GM18867 (cell line): ENCODE measurements around the gene VAT1L.

Experiments
- ATAC-seq: cut with Tn5 transposase; IDR thresholded peaks from one replicate; pipeline ENCODE4 v1.9.1; 2021; ENCODE audit warnings: mild to moderate bottlenecking, moderate library complexity; ENCODE audit not compliant: unreplicated experiment

Gene VAT1L

DNA sequence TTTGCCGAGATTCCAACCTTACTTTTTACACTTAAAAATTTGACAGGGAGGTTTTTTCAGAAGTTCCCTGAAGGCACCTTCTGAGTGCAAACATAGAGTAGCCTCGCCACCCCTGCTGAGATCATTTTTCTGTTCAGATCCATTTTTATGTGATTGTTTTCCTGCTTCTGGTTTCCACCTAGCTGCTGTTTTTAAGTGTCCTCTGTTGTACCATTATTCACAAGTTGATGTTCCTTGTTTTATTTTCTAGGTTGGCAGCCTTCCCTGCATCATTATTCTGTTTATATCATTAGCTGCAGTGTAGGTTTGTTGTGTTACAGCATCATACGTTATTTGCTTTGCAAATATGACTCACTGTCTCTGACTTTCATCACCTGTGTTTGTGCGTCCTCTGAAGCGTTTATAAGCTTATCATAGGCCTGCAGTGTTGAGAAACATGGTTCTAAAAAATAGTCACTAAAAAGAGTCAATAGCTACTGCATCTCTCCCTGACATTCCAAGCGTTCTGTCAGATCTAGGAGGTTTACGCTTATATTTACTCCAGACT is 117.1 kb downstream of the VAT1L start:
- no peak for ATAC-seq

DNA sequence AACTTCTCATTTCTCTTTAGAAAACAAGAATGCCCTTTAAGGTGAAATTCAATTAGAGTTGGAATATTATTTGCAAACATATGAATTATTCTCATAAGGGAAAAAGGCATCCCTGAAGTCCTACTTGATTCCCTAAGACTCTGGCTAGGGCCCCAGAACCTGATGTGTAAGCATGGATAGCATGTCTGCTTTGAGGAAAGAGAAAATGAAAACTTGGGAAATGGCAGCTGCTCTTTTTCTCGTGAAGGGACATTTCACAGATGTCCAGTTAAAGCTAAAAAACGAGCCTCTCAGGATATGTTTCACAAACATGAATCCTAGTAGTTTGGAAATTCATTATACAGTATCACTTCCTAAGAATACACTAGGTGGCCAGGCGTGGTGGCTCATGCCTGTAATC is 121.7 kb downstream of the VAT1L start:
- no peak for ATAC-seq

DNA sequence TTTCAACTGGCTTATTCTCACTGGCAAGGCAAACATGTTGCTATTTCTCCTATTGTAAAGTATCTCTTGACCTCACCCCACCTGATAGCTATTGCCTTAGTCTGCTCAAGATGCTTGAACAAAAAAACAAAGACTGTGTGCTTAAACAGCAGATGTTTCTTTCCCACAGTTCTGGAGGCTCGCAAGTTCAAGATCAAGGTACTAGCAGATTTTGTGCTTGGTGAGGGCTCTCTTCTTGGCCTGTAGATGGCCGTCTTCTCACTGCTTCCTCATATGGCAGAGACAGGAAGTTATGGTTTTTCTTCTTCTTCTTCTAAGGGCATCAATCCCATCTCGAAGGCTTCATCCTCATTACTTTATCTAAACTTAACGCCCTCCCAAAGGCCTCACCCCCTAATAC is 124.3 kb downstream of the VAT1L start:
- ATAC-seq = no peak

DNA sequence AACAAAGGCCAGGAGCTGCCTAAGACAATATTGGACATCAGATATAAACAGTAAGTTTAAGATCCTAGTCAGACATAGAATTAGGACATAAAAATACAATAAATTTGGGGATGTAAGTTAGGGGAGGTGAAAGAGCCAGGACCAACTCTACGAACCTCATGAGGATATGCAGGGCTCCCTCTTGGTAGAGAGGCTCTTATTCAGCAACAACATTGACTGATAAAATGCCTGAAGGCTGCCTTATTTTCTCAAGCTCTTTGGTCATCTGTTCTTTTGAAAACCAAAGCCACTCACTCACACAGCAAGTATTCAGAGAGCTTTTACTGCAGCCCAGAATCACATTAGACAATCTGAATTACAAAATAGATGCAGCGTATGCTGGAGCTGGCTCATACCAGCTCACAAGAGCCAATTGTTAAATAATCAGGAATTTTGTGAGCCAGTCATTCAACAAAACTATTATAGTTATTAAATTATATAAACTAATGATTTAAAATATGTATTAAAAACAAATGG is 125.4 kb downstream of the VAT1L start:
- ATAC-seq = no peak

DNA sequence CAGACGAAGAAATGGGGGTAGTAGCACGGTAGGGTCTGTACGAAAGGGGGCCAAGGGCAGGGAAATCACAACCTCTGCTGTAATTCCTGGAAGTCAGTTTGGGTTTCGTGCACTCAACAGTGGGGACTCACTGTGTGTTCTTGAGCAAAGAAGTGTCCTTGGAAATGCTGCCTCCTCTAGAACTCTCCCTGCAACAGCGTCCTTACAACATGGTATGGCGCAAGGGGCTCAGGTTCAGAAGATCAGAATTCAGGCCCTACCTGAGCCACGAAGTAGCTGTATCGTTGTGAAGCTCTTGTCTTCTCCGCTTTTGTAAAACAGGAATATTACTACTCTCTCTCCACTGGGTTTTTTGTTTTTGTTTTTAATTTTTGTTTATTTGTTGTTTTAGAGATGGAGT is 127.7 kb downstream of the VAT1L start:
- no peak for ATAC-seq

DNA sequence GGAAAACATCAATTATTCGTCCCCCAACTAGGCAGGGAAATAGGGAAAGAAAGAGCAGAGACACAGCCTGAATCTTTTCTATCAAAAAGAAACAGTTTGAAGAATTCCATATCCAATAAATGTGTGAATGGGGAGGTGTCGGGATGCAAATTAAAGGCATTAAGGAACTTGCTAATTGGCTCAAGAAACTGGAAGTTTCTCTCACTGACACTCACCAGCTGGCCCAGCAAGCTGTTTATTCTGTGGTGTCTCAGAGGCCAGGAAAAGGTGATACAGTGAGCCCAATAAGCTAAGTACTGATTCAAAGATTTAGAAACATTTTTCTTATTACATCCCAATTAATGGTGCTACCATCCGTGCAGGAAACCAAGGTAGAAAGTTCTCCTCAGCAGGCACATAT is 129.6 kb downstream of the VAT1L start:
- ATAC-seq = no peak

DNA sequence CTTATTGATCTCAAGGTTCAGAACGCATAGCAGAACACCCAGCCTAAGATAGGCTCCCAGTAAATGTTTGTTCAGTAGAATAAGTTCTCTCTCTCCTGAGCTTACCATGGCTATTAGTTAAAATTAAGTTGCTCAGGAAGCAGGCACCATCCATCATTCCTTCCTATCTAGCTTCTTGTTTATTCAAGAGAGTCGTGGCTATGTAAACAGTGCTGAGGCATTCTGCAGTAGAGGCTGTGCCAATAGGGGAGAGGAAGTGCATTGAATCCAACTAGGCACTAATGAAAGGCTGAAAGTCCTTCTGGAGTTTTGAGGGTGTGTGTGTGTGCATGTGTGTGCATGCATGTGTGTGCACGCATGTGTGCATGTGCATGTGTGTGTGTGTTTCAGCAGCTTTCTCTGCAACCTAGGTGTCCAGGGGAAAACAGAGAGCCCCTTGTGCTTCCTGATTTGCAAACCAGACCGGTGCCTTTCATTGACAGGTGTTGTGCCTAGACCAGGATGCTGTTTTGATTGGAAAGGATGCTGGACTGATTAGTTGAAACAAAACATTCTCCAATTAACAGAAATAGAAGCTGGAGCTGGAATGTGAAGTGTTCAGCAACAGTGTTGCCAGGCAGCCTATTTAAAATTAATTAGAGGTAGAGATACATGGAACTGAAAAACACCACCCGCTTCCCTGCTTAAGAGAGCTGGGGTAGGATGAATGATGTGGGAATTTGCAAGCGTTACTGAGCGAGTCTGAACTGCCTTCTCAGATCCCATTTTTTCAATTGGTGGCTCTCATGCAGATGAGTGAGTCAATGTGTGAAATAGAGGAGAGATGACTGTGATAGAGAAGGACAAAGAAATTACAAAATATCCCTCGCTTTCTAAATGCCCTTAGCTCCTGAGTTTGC is 130.7 kb downstream of the VAT1L start:
- no peak for ATAC-seq

DNA sequence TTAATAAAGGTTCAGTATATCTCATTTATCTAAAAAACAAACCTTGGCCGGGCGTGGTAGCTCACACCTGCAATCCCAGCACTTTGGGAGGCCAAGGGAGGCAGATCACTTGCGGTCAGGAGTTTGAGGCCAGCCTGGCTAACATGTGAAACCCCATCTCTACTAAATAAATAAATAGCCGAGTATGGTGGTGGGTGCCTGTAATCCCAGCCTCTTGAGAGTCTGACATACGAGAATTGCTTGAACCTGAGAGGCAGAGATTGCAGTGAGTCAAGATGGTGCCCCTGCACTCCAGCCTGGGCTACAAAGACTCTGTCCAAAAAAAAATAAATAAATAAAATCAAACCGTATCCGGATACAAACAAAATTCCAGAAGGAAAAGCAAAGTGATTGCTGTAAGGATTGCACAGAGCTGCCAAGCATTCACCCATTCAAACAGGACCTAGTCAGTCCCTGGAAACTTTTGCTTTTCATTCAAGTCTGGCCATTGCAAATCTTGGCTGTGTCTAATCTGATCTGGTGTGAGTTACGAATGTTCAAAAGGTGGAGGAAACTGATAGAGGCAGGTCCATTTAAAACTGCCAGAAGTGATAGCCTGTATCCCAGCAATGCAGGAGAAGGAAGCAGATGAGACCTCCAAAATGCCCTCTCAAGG is 131.5 kb downstream of the VAT1L start:
- ATAC-seq = no peak

DNA sequence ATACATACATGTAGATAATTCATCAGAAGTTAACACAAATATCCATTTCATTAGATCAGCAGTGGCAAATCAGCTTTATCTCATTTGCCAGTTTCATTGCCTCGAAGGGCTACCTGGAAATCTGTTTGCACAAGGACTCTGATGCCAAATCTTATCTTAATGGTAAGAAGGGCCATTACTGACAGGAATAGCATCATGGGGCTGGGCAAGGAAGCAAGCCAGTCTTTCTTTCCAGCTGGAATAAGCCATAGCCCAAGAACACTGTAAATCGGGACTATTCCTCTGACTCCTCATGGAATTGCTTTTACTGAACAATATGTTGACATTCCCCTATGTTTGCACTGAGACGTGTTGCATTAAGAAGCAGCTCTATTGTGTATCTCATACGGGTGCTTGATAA is 132.6 kb downstream of the VAT1L start:
- ATAC-seq = no peak

DNA sequence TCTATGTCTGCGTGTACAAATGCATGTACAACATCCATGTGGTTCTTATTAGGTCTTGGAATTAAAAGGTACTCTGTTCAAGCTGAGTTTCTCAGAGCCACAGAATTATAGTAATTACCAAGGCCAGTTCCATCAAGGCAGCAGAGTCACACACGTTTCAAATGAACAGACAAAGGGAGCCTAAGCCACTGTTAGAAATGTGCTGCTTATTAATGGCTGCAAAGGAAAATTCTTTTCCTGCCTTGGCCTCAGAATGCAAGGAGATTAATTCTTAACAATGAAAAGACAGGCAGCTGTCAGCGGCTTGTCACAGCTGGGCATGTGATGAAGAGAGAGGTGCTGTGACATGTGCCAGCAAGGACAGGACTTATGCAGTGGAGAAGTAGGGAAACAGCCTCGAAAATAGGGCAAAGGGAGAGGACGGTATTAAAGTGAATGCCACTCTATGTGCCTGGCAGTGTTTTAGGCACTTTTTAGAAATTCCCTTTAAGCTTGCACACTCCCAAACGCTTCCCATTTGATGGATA is 133.9 kb downstream of the VAT1L start:
- ATAC-seq = no peak

DNA sequence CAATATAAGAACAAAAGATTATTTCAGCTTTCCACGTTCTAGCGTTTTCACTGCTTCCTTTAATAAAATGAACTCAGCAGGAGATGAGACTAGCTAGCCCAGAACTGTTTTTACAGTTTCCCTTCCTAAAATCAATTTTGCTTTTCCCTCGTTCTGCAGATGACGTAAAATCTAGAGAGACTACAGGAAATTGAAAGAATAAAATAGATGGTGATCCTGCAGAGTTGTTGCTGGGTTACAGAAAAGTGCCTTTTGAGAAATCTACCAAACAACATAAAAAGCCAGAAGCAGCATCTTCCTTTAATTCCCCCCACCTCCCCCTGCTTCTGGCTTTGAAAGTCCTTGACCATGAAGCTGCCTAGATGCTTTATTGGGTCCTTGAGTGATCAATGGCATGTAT is 137.2 kb downstream of the VAT1L start:
- ATAC-seq = no peak

DNA sequence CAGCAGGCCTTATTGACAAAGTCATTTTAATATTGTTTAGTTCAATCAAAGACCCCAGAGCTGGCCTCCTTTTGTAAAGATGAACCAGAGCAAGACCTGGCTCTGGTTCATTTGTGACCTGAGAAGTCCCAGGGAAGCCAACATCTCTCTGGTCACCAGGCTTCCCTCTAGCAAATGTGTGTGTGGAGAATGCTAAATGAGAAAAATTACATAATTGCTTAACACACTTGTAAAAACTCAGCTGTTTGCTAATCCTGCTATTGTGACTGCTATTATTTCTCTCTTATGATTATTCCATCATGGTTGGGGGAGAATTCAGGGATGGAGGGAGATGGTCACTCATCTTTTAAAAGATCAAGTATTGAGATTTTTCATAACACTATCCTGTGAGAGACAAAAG is 139.7 kb downstream of the VAT1L start:
- ATAC-seq = no peak

DNA sequence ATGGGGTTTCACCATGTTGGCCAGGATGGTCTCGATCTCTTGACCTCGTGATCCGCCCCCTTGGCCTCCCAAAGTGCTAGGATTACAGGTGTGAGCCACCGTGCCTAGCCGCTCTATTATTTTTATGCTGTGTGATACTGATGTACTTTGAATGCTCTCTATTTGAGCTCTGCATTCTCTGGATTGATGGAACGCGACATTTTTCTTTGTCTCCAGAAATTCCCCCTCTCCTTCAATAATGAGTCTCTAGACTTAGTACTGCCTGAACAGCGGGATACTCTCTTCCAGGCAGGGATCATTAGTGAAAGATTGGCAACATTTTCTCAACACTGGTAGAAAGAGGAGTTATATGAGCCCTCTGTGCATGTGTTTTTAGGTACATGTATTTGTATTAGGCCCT is 140.6 kb downstream of the VAT1L start:
- no peak for ATAC-seq

DNA sequence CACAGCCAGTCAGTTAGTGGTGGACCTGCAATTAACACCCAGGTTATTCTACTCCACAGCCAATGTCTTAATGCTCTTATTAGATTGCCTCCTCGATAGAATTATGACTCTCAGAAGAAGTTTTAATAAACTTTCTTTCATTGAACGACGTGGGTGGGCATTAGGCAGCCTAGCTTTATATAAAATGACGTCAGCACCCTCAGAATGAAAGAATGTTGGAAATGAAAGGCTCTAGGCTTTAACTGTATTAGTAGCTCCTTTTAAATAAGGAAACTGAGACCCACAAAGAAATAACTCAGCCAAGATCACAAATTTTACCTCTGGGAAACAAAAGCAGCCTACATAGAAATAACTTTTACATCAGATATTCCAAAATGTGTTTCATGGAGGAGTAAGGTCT is 142.7 kb downstream of the VAT1L start:
- ATAC-seq = no peak

DNA sequence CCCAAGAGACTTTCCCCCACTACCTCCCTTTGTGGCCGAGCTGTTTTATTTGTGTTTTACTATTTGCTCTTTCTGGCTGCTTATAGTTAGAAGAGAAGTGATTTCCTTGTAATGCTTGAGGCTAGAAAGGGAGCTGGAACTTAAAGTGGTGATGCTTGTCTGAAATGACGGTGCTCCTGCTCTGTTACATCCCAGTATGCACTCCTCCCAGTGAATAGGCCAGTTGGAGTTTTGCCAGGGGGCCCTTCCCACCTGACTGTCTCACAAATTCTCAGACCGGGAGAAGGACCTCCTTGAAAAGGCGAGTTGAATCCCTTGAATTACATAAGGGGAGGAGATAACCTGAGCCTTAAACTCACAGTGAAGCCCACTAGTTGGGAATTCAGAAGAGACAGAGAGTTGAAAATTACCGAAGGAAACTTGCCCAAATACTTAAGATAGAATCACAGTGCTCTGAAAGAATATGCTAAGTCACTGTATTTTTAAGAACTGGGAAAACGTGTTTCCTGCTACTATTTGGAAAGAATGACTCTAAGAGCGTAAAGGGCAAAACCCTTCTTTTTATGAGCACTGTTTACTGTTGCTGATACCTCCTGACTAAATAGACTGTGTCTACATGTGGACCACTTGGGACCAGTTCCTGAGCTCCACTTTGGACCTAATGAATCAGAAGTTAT is 149.2 kb downstream of the VAT1L start:
- ATAC-seq = no peak

DNA sequence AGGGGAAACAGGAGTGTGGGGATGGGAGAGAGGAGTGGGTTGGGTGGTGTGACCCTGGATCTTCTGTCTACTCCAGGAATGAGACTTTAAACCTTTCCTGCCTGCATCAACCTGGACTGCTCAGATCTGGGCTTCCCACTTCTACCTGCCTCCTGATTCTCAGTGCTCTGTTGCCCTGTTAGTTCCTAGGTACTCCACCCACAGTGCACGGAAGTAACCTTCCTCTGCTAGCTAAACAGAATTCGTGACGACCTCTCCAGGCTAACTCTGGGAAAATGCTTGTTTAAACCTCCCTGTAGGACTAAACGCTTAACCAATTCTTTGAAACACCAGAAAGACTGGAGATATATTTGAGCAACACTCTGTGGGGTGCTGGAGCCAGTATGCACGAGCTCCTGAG is 150.5 kb downstream of the VAT1L start:
- ATAC-seq = no peak

DNA sequence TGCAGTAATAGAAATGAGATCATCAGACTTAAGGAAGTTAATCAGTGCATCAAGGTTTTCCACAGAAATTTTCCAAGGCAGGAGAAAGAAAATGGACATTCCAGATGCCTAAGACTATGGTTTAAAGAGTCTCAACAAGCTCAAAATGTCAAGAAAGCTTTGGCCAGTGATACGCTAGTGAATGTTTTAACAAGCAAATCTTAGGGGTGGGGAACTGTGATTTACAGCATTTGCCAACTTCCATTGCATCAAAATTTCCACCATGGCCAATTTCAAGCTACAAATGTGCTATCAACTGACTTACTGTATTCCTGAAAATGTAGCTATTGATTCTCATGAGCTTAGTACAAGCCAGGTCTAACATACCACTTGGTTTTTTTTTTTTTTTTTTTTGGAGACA is 151.6 kb downstream of the VAT1L start:
- no peak for ATAC-seq

DNA sequence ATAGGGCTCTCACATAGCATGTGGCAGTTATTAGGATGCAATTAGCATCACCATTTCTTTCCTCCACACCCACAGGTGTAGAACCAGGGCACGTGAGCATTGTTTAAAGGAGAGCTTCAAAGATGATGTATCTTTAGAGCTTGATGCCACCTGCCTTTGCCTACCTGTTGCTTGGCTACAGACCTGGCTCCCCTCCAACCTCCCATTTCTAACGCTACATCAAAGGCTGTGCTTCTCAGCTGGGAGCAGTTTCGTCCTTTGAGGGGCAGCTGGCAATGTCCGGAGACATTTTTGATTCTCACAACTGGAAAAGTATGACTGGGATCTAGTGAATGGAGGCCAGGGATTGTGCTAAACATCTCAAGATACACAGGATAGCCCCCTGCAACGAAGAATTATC is 155.4 kb downstream of the VAT1L start:
- ATAC-seq = no peak

DNA sequence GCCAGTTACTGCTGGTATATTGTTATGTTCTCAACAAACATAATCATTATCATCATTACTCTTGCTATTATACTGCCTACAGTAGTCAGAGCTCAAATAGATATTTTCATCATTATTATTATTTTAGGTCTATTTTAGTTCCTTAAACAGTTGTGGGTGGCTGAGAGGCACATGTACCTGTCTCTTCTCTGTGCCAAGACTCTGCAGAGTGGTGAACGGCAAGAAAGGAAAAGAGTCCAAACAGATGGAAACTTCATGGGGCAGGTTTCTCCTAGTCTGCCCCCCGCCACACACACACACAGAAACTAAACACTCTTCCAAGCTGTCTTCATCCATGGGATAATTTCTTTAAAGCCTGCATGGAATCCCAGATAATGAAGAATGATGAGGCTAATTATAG is 156.3 kb downstream of the VAT1L start:
- ATAC-seq = no peak

DNA sequence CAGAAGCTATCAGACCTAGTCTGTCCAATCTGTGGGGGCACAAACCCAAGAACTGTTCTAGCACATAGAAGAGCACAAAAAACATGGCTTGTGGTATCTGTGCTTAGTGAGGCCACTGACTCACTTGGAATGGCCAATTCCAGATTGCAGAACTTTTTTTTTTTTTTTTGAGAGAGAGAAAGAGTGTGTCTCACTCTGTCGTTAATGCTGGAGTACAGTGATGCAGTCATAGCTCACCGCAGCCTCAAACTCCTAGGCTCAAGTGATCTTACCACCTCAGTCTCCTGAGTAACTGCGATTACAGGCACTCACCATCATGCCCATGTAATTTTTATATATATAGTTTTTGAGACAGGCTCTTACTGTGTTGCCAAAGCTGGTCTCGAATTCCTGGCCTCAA is 156.8 kb downstream of the VAT1L start:
- no peak for ATAC-seq

DNA sequence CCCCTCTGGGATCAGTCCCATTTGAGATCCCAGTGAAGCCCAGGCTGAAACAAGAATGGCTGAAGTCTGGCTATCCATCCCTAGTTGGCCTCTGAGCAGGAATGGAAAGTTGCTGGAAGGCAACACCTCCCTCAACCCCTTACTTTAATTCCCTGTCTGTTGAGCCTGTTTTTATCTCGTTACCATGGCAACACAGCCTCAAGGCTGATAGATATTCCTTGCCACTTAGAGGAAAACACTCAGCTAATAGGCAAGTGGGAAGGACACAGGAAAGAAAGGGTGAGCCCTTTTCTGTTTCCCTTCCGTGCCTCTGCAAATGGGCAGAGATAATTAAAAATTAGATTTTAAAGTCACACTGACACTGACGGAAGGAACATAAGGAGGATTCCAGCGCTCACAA is 158.5 kb downstream of the VAT1L start:
- ATAC-seq = no peak
